Sigmoid colon (tissue), 4 donors: ENCODE results near the gene PBX2.

ENCODE experiments used
- POLR2A ChIP-seq, 2 donors: fragments of 450-650 bp; IDR thresholded peaks; one replicate each; pipeline ENCODE4 v1.6.1; 2016; ENCODE audit warnings: antibody characterized with exemption in 2 of 2, mild to moderate bottlenecking in 2 of 2, moderate library complexity in 2 of 2
- POLR2AphosphoS5 ChIP-seq, 4 donors: sonication (generic); formaldehyde crosslinking; IDR thresholded peaks; one replicate each; pipeline ENCODE4 v1.6.1; 2017; ENCODE audit warnings: antibody characterized with exemption in 4 of 4
- TF ChIP-seq, protein P1 (sequence below), 4 experiments: fragments of 450-650 bp in 3 of 4; fragments of 200-600 bp in 1 of 4; IDR thresholded peaks; one replicate each; pipeline ENCODE4 v1.5.1; 2016 to 2019; ENCODE audit warnings: antibody characterized with exemption in 4 of 4, mild to moderate bottlenecking in 3 of 4, moderate library complexity in 2 of 4

DNA sequence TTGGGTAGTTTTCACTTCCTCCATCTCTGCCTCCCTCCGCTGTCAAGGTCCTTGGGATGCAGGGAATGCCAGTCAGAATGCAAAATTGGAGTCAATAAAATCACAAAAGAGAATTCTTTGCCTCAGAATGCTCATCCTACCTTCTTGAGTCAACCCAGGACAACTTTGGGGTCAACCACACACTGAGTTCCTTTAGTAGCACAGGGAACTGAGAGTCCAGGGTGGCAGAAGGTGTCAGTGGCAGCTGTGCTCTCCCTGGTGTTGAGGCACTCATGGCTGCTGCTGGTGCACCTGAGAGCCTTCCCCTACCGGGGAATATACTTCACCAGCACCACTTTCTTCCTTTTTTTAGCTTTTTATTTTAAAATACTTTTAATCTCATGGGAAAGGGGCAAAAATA, 34.7 kb upstream of the PBX2 start:
- TF ChIP-seq, protein P1, sequence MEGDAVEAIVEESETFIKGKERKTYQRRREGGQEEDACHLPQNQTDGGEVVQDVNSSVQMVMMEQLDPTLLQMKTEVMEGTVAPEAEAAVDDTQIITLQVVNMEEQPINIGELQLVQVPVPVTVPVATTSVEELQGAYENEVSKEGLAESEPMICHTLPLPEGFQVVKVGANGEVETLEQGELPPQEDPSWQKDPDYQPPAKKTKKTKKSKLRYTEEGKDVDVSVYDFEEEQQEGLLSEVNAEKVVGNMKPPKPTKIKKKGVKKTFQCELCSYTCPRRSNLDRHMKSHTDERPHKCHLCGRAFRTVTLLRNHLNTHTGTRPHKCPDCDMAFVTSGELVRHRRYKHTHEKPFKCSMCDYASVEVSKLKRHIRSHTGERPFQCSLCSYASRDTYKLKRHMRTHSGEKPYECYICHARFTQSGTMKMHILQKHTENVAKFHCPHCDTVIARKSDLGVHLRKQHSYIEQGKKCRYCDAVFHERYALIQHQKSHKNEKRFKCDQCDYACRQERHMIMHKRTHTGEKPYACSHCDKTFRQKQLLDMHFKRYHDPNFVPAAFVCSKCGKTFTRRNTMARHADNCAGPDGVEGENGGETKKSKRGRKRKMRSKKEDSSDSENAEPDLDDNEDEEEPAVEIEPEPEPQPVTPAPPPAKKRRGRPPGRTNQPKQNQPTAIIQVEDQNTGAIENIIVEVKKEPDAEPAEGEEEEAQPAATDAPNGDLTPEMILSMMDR (IDR thresholded peaks at IDR 0.05) = no peak
- TF ChIP-seq POLR2AphosphoS5 (IDR thresholded peaks at IDR 0.05) = no peak
- no peak for TF ChIP-seq POLR2A (IDR thresholded peaks at IDR 0.05)
